T-helper 2 cell treated with Interferon-gamma antibody and Interleukin-4, amounts not matched to agents 5 μg/mL and 100 μg/mL, for 36 hours (primary cell): Measurements from ENCODE around the gene CLCNKB.
A peak's percentile ranks its signal among the peaks of the same experiment; 100 is the strongest.

Experiments used
- DNase-seq: peaks from one replicate; pipeline ENCODE4 v3.0.0; 2021; ENCODE audit warnings: low spot score
- H3K27ac Mint-ChIP-seq: one replicate; pipeline ENCODE4 v1.8.0; 2021; ENCODE audit warnings: mild to moderate bottlenecking, mixed read lengths
- H3K27me3 Mint-ChIP-seq: one replicate; pipeline ENCODE4 v1.8.0; 2021; ENCODE audit warnings: low read depth, mixed read lengths
- H3K36me3 Mint-ChIP-seq: one replicate; pipeline ENCODE4 v1.8.0; 2021; ENCODE audit warnings: low read depth, mixed read lengths
- H3K4me1 Mint-ChIP-seq: one replicate; pipeline ENCODE4 v1.8.0; 2021; ENCODE audit warnings: low read depth, mixed read lengths
- H3K4me3 Mint-ChIP-seq: one replicate; pipeline ENCODE4 v1.8.0; 2022; ENCODE audit warnings: mild to moderate bottlenecking, moderate library complexity, mixed read lengths
- H3K9me3 Mint-ChIP-seq: one replicate; pipeline ENCODE4 v1.8.0; 2021; ENCODE audit warnings: mixed read lengths

Gene CLCNKB

DNA sequence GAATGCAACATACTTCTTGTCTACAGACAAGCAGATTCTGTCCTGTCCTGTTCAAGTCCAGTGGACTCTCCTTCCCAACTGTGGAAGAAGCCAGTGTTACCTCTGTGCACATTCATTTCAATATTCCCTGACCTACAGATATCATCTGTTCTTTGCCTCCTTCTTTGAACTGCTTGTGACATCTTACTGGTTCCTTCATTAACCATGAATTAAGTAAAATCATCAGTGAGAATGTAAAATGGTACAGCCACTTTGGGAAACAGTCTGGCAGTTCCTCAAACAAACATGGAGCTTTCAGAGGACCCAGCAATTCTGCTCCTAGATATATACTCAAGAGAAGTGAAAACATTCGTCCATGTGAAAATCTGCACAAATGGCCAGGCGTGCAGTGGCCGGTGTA lies 32.7 kb upstream of the CLCNKB start:
- Mint-ChIP-seq H3K9me3 (no peaks in the 10 kb centered on the region), H3K4me1 (peaks cover 9% of the 10 kb centered on the region), H3K4me3 (no peak overlapping the region), H3K27ac (no peak overlapping the region), H3K36me3 (no peaks in the 10 kb centered on the region), H3K27me3 (peaks cover 6% of the 10 kb centered on the region)
- DNase-seq, result no peak

DNA sequence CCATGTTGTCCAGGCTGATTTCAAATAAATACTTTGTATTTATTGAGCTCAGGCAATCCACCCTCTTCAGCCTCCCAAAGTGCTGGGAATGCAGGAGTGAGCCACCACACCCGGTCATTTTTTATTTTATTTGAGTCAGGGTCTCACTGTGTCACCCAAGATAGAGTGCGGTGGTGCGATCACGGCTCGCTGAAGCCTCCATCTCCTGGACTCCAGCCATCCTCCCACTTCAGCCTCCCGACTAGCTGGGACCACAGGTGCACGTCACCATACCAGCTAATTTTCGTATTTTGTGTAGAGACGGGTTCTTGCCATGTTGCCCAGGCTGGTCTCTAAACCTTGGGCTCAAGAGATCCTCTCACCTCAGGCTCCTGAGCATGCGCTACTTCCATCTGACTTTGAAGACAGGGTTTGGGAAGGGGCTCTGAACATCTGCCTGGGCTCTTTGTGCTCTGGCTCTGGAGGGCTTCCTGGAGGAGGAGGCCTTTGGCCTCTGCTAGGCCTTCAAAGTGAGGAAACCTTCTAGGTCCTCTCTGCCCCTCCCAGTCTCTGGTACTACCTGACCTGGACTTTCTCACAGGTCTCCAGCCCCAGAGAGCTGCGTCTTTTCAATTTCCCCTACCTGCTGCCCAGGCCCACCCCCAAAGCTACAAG lies 31.5 kb upstream of the CLCNKB start:
- no peak for DNase-seq
- H3K27ac Mint-ChIP-seq, result no peak overlapping the region
- H3K27me3 Mint-ChIP-seq, result peaks cover 6% of the 10 kb centered on the region
- H3K4me1 Mint-ChIP-seq, result peaks cover 6% of the 10 kb centered on the region
- peak overlapping the region; percentile 26 for H3K4me3 Mint-ChIP-seq
- H3K9me3 Mint-ChIP-seq, result no peaks in the 10 kb centered on the region
- no peaks in the 10 kb centered on the region for H3K36me3 Mint-ChIP-seq

DNA sequence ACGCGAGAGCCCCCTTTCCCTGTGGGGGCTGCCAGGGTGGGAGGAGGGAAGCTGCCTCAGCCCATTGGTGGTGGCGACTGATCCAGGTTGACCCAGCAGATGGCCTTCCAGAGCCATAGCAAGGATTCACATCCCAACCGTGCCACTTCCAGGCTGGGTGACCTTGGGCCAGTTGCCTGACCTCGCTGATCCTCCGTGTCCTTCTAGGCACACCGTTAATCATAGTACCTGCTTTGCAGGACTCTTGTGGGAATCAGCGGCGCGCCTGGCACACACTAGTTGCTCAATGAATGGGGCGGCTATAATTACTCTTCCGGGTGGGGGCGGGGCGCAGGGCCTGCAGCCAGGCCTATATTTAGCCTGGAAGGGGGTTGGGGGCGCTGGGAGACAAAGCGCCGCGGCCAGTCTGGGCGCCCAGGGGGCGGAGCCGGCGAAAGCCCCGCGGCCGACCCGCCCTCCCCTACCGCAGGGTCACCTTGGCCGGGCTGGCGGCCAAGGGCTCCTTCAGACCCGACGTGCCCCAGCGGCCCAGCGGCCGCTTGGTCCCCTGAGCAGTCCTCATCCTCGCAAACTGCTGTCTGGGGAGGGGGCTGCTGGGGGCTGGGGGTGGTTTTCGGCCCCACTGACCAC lies 30.9 kb upstream of the CLCNKB start:
- Mint-ChIP-seq H3K9me3 (no peaks in the 10 kb centered on the region), H3K4me3 (peak overlapping the region; percentile 26), H3K27ac (no peak overlapping the region), H3K36me3 (no peaks in the 10 kb centered on the region), H3K27me3 (peaks cover 6% of the 10 kb centered on the region), H3K4me1 (peaks cover 6% of the 10 kb centered on the region)
- DNase-seq, result peak; percentile 8

DNA sequence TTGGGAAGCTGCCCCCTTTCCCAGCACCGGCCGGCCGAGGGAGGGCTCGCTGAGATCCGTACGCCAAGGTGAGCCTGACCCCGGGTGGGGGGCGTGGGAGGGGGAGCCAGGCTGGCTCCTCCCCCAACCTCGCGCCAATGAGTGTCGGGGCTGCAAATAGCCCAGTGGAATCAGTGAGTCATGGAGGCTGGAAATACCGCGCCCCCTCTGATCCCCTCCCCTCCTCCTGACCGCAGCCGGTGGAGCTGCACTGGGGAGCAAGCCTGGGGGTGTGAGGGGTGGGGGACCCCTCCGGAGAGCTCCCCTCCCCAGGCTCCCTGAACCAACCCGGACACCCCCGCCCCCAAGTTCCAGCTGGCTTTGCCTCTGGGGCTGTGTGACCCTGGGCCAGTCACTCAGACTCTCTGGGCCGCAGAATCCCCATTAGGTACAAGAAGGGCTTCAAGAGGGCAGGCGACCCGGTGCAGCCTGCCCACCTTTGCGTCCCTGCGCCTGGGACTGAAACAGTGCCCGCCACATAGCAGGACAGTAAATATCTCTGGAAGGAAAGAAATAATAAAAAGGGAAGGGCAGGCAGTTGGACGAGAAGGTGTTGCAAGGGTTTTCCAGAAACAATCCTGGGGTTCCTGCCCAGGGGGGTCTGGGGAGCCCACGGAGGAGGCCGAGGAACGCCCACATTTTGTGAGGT lies 30.2 kb upstream of the CLCNKB start:
- Mint-ChIP-seq H3K36me3 (no peaks in the 10 kb centered on the region), H3K4me3 (no peak overlapping the region), H3K4me1 (peaks cover 3% of the 10 kb centered on the region), H3K27me3 (peaks cover 6% of the 10 kb centered on the region), H3K9me3 (no peaks in the 10 kb centered on the region), H3K27ac (no peak overlapping the region)
- peak; percentile 59 for DNase-seq

DNA sequence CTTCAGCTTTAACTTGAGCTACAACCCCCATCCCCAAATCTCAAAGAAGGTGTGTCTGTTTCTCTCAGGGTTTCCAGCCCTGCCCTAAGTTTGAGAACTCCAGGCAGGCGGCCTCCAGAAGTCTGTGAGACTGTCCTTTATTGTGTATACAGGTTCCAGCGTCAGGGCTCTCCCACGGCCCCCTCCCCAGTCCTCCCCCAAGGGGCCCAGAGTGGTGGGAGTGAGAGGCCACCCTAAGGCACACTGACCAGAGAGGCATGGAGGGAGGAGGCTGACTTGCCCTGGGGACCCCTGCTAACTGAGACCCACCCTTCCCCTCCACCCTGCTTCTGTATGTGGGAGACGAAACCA lies 29.7 kb upstream of the CLCNKB start:
- Mint-ChIP-seq H3K36me3 (no peaks in the 10 kb centered on the region), H3K27ac (no peak overlapping the region)

DNA sequence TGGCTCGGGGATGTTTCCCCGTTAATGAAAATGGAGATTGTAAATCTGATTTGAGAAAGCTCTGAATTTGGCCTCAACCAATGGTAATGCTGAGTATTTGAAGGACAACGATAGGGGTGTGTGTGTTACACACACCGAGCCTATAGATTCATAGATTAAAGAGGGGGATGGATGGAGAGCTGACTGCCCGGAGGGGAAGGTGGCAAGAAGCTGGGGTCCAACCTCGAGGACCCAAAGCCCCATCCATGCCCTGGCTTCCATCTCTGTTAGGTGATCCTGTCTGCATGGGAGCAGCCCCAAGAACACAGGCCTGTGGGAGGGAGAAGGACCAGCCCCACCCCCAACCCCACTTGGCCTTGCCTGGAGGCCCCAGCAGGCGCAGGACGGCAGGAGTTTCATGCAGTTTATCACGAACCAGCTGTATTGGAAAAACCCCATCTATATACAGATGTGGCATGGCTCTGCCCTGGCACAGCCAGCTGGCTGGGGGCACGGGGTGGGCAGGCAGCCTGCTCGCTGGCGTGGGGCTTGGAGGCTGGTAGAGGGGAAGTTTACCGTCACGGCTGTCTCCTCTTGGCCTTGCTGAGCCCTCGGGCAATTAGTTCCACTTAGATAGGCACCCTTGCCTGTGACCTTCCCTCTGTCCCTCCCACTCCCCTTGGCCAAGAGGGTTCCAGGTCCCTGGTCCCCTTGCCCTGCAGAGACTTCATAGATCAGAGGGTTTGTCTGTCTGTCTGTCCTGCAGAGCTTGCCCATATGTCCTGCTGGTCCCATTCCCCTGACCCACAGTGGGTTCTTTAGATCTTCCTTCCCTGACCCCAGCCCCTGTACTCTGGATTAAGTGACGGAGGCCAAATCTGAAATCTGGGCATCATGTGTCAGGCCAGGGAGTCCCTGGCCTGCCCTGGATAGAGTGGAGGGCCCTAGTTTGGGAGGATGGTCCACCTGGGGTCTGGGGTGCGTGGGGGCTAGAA lies 28.8 kb upstream of the CLCNKB start:
- Mint-ChIP-seq H3K4me1 (peaks cover 3% of the 10 kb centered on the region), H3K27me3 (peaks cover 6% of the 10 kb centered on the region), H3K27ac (peak overlapping the region; percentile 37), H3K9me3 (no peaks in the 10 kb centered on the region), H3K36me3 (no peaks in the 10 kb centered on the region), H3K4me3 (no peak overlapping the region)
- DNase-seq, result no peak

More for the DNA sequence above, 29.7 kb upstream of the CLCNKB start:
- Mint-ChIP-seq H3K4me1 (peaks cover 3% of the 10 kb centered on the region), H3K9me3 (no peaks in the 10 kb centered on the region), H3K27me3 (peaks cover 6% of the 10 kb centered on the region), H3K4me3 (no peak overlapping the region)
- DNase-seq, result no peak

DNA sequence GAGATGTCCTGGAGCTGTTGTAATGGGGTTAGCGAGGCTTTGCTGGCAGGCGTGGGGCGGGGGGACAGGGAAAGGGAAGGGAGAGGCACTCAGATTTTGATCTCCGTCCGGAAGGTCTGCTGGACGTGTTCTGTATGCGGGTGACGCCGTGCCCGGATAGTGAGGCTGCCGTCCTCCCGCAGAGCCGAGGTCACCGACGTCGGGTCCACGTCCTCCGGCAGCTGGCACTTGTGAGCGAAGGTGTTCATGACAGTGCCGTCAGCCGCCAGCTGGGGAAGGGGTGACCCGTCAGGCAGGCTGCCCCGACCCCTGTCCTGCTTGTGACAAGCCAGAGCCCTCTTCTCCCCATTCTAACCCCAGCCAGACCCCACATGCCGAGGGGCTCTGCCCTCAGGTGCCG lies 28.1 kb upstream of the CLCNKB start:
- no peak for DNase-seq
- Mint-ChIP-seq H3K4me1 (peaks cover 3% of the 10 kb centered on the region), H3K9me3 (no peaks in the 10 kb centered on the region), H3K27me3 (peaks cover 6% of the 10 kb centered on the region), H3K4me3 (no peak overlapping the region), H3K36me3 (no peaks in the 10 kb centered on the region), H3K27ac (no peak overlapping the region)

DNA sequence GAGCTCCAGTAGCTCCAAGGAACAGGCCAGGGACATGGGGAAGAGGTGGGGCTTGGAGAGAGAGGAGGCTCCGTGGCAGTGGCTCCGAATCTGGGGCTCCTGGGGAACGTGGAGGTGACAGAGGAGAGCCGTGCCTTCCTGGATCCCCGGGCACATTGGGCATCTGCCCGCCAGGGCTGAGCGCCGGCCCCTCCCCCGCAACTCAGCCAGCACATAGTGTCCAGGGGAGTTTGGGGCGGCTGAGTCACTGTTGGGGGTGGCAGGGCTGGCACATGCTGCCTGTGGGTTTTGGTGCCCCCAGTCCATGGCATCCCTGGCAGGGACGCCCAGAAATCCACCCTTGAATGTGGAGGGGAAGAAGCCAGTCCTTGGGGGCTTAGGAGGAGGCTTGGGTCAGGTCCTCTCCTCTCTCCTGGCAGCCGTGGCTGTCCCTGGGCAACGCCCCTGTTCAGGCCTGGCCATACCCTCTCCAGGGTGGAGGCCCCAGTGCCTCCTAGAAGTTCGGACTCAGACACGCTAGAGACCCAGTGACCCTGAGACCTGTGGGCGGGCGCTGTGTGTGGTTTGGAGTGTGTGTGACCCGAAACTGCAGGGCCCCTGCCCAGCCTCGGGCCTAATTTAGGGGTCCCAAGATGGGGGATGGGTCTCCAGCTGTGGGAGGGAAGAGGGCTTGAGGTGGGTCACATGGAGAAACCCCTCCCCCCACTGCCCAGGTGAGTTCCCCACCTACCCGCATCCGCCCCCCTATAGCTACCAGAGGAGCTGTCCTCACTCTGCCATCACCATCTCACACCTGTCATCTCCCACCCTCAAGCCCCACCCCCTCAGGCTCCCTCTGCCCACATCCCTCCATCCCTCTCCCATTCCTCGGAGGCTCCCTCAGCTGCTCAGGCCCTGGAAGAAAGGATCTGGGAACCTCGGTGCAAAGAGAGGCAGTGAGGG lies 27.4 kb upstream of the CLCNKB start:
- H3K4me1 Mint-ChIP-seq, result peaks cover 3% of the 10 kb centered on the region
- no peak overlapping the region for H3K4me3 Mint-ChIP-seq
- H3K27me3 Mint-ChIP-seq, result peaks cover 6% of the 10 kb centered on the region
- no peak overlapping the region for H3K27ac Mint-ChIP-seq
- no peaks in the 10 kb centered on the region for H3K36me3 Mint-ChIP-seq
- DNase-seq, result no peak
- H3K9me3 Mint-ChIP-seq, result no peaks in the 10 kb centered on the region

DNA sequence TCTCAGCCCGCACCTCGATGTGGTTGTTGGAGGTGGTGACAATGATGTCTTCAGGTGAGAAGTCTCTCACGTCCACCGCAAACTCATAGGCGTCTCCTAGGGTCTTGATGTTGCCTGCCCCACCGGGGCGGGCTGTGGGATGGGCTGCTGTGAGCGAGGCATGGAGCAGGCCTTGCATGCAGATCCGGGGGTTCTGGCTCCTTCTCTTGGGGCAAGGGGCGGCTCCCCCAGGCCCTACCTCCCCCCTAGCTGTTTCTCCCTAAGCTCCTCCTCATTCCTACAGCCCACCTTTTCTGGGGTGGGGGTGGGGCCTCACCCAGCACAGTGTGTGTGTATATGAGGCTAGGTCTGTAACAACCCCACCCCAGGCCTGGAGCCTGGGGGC lies 26.5 kb upstream of the CLCNKB start:
- Mint-ChIP-seq H3K27ac (no peak overlapping the region), H3K4me3 (no peak overlapping the region), H3K27me3 (peaks cover 11% of the 10 kb centered on the region), H3K4me1 (peaks cover 3% of the 10 kb centered on the region), H3K36me3 (no peaks in the 10 kb centered on the region), H3K9me3 (no peaks in the 10 kb centered on the region)
- no peak for DNase-seq

DNA sequence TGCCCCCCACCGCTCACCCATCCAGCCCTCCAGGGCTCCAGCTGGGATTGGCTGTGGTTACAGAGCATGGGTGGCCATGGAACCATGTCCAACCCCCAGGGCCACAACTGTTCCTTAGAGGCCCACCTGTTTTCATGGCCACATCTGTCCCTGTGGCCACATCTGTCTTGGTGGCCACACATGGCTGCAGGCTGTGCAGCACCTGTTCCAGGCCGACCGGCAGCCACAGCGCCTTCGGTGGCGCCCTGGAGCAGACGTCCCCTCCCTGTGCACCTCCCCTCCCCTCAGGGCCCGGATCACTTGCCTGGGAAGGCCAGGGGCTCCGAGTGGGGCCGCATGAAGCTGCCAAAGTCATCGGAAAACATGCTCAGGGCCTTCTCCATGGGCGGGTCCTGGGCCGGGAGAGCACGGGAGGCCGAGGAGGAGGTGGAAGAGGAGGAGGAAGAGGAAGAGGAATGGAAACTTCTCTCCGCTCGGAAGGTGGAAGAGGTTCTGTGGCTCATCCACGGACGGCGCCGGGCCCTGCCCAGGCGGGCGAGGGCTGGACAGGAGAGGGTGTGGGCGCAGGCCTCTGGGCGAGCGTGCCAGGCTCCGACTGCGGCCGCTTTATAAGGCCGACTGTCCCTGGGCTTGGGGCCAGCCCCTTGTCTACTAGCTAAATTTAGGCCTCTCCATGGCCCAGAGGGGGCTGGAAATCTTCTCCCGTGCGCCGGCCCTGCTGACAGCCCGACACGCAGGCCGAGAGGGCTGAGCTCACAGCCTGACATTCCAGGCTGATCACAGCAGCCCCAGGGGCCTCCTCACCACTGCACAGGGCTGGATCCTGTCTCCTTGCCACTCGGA lies 25.9 kb upstream of the CLCNKB start, which contains the start of gene HSPB7:
Gene HSPB7 (minus strand): TSS at position 583 of the 843 bp plus-strand sequence. CDS start 80 bp downstream, at position 503.
- Mint-ChIP-seq H3K36me3 (no peaks in the 10 kb centered on the region), H3K4me3 (no peak within 1 kb of the TSS), H3K27me3 (peaks cover 8% of the 10 kb centered on the region), H3K9me3 (no peaks in the 10 kb centered on the region), H3K27ac (no peak within 1 kb of the TSS), H3K4me1 (no peaks in the 10 kb centered on the region)
- DNase-seq, result no peak

DNA sequence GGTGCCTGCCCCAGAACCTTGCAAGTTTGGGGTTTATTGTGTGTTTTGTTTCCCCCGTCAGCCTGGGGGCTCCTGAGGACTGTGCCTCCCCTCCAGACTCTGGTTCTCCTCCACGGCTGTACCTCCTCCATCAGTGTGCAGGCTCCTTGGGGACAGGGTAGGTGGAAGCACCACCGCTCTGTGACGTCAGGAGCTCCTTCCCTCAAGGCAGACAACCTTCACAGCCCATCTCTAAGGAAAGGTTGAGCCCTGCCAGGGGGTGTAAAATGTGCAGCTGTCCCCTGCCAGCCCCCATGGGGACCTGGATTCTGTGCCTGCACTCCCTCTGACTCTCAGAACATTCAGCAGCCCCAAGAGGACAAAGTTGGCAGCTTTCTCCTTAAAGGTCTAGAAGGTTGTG lies 25.3 kb upstream of the CLCNKB start:
- Mint-ChIP-seq H3K9me3 (no peaks in the 10 kb centered on the region), H3K27ac (no peak overlapping the region), H3K36me3 (no peaks in the 10 kb centered on the region), H3K4me3 (no peak overlapping the region), H3K4me1 (no peaks in the 10 kb centered on the region), H3K27me3 (peaks cover 8% of the 10 kb centered on the region)
- no peak for DNase-seq
